ENCODE measurements around the gene CD82. TPM values are rescaled to one million over a fixed set of nuclear protein-coding genes. Genes with fewer than 3 reads are reported as not detected.

CD82 gene
- total RNA-seq, 1 donor from 2014 or later: 475 TPM

DNA sequence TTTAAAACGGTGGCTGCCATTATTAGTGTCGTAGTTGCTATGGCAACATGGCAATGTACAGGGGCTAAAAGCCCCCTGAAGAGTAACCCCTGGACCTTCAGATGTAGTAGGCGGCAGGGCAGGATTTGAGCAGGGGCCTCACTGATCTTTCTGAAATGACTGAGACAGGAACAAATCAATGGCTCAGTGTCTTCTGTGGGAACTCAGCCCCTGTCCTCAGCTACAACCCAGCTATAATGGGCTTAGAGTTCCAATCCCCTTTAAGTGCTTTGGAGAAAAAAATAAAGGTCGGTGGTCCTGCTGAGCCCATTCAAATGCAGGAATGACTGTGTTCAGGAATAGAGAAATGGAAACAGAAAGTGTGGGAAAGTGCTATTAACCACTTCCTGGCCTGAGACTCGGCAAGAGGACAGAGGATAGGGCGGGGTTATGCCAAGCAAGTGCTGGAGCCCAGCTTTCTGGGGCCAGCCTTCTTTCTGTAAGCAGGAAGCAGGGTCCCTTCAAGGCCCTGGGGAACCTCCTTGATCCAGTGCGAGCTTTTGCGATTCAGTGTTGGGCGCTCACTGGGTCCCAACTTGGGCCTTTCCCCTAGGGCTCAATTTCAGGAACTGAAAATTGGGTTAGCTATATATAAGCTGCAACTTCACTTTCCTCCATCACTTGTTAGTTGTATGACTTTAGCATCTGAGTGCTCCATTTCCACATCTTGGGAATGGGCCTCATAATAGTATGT is 6.1 kb upstream of the CD82 start:
- intact Hi-C loops (cut with micrococcal nuclease): no loop called here

DNA sequence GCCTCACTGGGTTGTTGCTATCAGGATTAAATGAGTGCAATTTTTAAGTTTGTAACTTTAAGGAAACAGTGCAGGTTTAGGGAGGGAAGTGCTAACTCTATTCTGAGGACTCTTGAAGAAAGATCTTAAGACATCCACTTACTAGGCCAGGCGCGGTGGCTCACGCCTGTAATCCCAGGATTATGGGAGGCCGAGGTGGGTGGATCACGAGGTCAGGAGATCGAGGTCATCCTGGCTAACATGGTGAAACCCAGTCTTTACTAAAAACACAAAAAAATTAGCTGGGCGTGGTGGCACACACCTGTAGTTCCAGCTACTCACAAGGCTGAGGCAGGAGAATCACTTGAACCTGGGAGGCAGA is 5.5 kb upstream of the CD82 start:
- intact Hi-C loops (cut with micrococcal nuclease): loop anchor here (10.0 kb wide), 1 partner anchor 1285 kb away; the partner anchor contains the start of gene CRY2

DNA sequence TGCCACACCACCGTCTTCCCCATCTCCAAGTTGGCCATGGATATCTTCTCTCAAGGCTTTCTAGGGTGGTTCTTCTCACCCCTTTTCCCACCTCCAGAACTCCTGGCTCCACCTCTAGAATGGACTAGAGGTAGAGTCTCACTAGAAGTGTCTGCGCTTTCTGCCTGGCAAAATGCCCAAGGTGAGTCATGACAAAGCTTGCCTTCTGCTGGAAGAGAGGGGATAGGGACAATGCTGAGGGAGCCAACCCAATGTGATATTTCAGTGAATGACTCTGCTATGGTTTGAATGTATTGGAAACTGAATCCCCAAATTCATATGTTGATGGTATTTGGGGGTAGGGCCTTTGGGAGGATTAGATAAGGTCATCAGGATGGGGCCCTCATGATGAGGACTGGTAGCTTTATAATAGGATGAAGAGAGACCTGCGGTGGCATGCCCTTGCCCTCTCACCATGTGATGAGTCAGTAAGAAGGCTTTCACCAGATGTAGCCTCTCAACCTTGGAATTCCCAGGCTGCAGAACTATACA is 4.1 kb upstream of the CD82 start:
- intact Hi-C loops (cut with micrococcal nuclease): loop anchor here (10.0 kb wide), 1 partner anchor 1283 kb away; the partner anchor contains the start of gene CRY2

DNA sequence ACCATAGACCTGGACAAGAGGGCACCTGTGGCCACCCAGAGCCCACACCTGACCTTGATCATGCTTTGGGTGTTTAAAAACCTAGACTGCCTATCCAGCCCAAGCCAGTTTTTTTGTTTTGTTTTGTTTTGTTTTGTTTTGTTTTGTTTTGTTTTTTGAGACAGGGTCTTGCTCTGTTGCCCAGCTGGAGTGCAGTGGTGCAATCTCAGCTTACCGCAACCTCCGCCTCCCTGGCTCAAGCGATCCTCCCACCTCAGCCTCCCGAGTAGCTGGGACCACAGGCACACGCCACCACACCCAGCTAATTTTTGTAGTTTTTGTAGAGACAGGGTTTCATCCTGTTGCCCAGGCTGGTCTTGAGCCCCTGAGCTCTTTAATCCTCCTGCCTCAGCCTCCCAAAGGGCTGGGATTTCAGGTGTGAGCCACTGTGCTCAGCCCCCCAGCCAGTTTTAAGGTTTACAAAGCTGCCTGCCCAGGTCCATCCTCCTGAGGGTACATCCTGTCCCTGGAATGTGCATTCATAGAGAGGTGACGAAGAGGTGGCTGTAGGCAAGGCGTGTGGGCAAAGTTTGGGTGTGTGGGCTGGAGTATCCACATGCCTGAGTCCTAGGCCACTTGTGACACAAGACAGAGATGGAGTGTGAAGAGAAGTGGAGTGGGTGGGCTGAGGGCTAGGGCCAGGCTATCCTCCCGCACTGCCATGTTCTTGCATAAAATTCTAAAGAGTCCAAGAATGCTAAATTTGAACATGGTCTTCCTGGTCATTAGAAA is 3.3 kb upstream of the CD82 start:
- intact Hi-C loops (cut with micrococcal nuclease): loop anchor here (10.0 kb wide), 1 partner anchor 1283 kb away; the partner anchor contains the start of gene CRY2

DNA sequence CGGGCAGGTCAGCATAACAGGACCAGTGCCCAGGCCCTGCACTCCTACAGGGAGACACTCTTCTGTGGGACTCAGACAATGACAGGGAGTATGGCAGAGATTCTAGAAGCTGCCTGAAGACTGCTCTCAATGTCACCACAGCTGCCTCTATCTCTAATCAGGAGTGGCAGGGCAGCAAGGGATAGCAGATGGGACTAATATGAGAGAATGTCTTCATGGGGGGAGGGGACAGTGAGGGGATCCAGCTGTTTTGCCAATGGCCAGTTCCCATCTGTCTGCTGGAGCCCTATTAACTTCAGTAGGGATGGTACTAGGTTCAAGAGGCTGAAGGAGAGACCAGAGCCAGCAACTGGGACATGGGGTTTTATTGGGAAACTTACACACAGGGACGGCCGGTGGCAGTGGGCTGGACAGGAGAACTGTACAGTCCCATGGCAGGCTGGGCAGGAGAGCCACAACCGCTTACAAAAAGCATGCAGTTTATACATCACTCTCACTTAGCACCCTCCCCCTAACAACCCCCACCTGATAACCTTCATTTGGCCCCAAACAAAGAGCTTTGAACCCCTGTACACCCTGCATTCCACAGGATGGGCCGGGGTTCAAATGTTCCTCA is 2.5 kb upstream of the CD82 start:
- intact Hi-C loops (cut with micrococcal nuclease): loop anchor here (10.0 kb wide), 1 partner anchor 1282 kb away; the partner anchor contains the start of gene CRY2

DNA sequence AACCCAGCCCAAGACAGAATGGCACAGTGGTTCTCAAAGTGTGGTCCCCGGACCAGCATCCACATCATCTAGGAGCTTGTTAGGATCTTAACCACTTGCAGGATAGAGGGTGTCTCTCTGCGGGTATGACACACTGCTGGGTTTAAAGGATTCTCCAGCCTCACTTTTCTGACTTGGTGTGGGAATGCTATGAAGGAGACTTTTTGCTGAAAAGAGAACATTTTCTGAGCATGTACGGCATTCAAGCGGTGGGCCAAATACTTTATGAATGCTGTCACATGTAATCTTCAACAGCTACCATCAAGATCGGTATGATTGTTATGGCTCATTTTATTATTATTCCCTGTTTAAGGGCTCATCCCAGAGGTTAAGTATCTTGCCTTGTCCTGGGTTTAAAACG is 1.8 kb upstream of the CD82 start:
- intact Hi-C loops (cut with micrococcal nuclease): loop anchor here (2.0 to 10.0 kb wide), 2 partner anchors 539 to 1281 kb away; partner anchors contain the start of gene CRY2

DNA sequence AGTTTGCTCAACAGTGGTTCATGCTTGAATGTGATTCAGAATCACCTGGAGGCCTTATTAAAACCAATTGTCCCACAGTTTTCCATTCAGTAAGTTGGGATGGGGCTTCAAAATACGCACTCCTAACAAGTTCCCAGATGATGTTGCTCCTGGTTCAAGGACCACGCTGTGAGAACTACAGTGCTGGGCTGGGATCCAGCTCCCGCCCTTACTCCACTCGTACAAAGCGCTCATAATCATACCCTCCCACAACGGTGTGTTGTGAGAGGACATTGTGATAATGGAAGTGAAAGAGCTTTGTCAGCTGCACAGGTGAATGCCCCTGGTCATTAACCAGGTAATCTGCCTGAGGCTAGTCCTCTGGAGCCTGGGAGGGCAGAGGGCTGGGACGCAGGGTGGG is 1.3 kb upstream of the CD82 start:
- intact Hi-C loops (cut with micrococcal nuclease): loop anchor here (2.0 to 10.0 kb wide), 2 partner anchors 539 to 1281 kb away; partner anchors contain the start of gene CRY2

DNA sequence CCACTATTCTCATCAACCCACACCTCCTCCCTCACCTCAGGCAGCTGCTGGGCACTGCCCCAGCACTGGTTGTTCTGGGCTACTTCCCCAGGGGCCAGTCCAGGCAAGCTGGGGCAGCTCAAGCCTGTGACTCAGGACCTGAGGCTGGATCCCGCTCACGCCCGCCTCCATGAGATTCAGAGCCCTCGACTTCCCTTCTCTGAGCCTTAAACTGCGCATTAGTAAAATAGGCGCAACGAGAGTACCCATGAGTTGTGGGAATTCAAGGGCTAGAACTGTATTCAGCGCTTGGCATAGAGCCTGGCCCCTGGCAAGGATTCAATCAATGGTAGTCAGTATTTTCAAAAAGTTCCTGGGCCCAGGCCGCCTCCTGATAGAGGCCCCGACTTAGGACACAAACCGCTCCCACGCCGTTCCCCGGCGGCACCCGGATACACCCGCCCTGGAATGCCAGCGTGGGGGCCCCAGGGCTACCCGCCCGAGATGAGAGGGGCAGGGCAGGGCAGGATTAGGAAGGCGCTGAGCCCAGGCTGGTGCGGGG is 723 bp upstream of the CD82 start:
- intact Hi-C loops (cut with micrococcal nuclease): loop anchor here (1.0 to 10.0 kb wide), 12 partner anchors 7 to 1280 kb away; partner anchors contain the start of genes ACCS, CRY2 and SLC35C1

DNA sequence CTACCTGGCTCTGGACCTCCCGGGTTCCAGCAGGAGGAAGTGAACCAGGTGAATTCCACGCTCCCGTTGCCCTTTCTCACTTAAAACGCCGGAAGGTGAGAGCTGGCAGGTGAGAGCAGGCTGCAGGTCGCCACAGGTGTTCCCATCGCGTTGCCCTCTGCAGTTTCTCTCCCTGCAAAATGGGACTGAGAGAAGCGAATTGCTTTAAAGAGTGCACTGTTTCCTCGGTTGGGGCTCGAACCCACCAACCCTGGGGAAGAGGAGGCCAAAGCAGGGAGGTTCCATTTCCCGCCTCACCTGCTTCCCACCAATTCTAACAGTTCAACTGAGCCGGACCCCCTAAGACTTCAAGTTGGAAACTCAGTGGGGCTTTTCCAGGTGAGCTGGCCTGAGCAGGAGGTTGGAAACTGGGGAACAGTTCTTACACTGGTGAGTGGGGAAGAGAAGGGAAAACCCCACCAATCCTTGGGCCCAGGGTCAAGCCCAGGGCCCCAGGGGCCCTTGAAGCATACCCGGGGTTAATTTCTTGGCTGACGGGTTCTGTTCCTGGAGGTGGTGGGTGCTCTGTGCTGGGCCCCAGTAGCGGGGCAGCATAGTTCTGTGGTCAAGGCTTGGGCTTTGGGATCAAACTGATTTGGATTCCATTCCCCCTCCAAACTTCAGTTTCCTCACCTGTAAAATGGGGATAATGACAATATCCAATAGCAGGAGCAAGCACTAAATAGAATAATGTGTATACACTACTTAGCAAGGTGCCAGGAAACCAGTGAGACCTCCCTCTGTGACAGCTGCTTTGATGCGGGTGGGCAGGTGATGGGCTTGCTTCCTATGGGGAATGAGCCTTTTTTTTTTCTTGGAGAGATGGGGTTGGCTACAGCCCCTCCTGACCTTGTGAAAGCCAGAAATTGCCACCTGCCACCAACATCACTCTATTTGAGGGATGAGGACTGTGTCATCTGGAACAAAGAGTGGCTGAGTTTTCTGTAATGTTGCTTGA is 788 bp downstream of the CD82 start:
- intact Hi-C loops (cut with micrococcal nuclease): loop anchor here (1.0 to 10.0 kb wide), 12 partner anchors 9 to 1279 kb away; partner anchors contain the start of genes ACCS, CRY2 and SLC35C1

DNA sequence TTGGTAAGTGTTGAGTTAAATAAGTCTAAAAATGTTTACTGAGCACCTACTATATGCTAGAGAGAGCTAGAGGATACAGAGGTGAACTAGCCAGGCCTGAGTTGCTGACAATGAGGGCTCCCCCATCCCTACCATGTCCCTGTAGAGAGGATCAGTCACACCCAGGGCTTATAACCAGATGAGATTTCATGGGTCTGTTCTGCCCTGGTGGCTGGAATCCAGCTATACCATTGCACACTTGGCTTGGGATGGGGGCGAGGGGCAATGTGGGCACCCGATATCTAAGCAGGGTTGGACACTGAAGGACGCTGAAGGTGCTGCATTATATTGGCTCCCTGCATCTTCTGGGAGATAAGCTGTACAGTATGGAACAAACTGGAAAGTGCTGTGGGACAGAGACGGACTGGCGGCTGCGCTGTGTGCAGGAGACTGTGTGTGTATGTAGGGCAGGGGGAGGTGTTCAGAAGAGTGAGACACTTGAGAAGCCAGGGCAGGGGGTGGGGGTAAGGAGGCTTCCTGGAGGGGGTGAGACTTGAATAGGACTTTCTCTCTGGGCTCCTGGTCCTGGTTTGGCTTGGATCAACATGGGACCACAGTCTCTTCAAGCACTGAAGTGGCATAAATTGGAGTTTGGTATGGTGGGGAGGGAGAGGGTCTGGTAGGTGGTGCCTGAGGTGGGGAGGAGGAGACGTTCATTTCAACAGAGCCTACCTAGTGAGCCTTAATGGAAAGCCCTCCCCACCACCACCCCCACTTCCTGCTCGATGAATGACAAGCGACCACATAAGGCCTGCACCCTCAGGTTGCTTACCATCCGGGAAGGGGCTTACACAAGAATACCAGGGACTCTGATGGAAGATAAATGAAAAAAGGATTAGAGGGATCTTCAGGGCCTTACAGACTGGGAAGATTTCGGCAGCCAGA is 1.8 kb downstream of the CD82 start:
- intact Hi-C loops (cut with micrococcal nuclease): loop anchor here (5.0 to 10.0 kb wide), 2 partner anchors 295 to 1278 kb away; partner anchors contain the start of gene CRY2

DNA sequence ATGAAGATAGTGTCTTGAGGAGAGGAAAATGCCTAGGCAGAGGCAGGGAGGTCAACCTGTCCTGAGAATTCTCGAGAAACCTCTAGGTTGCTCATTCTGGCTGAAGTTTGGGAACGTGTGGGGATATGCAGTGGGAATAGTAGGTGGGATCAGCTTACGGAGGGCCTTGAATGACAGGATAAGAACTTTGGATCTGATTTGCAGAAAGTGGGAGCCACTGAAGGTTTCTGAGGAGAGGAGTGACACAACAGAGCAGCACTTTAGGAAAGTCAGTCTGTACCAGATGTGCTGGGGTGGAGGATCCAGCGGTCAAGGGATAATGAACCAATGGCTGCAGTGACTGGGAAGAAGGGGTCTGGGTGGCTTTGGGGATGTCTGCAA is 2.4 kb downstream of the CD82 start:
- intact Hi-C loops (cut with micrococcal nuclease): loop anchor here (5.0 to 10.0 kb wide), 2 partner anchors 294 to 1277 kb away; partner anchors contain the start of gene CRY2

DNA sequence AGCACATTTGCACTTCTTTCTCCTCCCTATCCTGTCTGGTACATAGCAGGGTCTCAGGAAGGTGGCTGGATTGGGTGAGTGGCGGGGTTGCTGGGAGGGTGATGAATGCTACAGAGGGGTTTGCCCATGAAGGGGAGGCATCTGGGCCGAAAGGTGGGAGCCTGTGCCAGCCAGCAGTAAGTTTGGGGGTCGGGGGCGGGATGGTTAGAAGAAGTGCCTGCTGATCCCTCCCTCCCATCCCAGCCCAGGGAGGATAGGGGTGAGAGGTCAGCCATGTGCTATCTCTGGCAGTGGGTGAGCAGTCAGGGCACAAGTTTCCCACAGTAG is 2.8 kb downstream of the CD82 start:
- intact Hi-C loops (cut with micrococcal nuclease): loop anchor here (5.0 to 10.0 kb wide), 2 partner anchors 294 to 1277 kb away; partner anchors contain the start of gene CRY2

DNA sequence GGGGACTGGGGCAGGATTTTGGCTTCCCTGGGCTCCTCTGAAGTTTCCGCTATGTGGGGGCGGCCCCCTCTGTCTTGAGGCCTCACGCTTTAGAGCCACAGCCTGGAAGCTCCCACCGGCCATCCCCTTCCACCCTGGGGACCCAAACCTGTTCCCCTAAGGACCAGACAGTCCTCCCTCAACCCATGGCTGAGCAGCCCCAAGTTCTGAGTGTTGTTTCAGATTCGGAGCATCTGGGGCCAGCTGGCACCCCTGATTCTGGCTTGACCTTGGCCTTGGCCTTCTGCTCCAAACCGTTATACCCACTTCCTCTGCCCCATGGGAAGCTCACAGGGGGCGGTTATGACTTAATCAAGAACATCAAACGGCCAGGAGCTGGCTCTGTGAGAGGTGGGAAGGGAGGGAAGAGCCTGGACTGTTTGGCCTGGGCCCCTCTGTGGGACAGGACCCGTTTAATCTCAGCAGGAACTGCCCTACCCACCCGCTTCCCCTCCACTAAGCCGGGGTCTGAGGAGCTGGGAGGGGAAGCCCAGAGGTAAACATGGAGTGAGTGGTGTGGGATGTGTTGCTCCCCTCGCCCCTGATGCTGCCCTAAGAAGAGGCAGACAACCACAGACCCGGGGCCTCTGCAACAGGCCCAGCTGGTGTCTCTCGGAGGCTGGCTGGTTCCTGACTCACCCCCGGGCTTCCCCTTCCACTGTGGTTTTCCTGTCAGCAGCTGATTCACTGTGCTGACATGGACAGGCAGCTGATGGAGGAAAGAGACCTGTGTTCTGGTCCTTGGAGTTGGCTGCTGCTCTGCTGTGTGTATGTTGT is 3.4 kb downstream of the CD82 start:
- intact Hi-C loops (cut with micrococcal nuclease): loop anchor here (1.0 to 10.0 kb wide), 6 partner anchors 28 to 1276 kb away; partner anchors contain the start of genes CRY2 and SLC35C1

DNA sequence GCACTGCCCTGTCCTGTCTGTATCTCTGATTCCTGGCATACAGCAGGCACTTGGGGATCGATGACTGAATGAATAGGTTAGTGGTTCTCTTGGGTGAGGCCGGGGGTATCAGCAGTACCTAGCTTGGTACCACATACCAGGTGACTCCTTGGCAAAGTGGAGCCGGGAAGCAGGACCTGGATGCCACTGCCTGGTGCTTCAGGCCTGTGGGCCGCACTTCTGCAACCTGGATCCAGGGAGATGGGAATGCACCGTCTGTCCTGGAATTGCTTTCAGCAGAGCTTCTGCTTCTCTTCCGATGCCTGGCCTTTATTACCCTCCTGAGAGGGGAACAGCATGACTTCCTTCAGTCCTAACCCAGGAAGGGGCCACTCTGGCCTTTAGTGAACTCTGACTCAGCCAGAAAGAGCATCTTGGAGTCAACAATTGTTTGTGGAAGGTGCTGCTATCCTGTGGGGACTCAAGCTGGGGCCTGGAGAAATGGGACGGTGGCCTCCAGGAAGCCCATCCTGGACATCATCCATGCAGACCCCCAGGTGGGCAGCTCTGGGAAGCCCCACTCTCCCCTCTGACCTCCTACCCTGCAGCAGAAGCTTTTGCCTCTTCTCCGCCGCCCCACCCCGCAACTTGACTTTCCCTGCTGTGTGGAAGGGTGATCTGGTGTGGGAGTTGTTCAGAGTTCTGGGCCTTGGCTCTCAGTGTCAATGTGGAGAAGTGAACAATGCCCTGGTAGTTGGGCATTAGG is 5.1 kb downstream of the CD82 start:
- intact Hi-C loops (cut with micrococcal nuclease): no loop called here

DNA sequence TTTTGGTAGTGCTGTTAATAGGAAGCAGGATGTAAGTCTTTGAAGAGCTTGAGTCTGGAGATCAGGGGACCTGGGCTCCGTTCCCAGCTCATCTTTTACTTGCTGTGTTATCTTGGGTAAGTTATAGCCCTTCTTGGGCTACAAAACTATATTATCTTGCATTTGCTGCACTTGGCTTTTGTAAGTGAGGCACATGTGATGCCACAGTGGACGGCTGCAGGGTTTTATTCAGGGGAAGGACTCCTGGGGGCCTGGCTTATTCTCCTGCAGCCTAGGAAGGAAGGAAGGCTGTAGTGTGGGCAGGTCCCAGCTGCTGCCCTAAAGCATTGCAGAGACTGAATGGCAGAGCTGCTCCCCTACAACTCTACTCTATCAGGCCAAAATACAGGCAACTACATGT is 6.4 kb downstream of the CD82 start:
- intact Hi-C loops (cut with micrococcal nuclease): no loop called here

DNA sequence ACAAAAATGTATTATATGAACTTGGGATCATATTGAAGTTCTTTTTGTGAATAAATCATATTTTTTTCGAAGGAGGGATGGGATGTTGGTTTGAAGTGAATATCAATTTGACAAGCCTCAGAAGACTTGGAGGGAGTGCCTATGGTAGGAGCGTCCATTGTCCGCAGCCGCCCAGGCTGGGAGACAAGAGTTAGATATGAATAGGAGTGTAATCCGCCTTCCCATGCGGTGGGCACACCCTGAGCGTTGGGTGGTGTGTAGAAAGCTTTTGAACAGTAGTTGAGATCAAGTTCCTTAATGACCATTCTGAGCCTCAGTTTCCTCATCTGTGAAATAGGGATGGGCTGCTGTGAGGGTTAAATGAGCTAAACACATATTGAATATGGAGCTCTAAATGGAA is 7.0 kb downstream of the CD82 start:
- intact Hi-C loops (cut with micrococcal nuclease): no loop called here

DNA sequence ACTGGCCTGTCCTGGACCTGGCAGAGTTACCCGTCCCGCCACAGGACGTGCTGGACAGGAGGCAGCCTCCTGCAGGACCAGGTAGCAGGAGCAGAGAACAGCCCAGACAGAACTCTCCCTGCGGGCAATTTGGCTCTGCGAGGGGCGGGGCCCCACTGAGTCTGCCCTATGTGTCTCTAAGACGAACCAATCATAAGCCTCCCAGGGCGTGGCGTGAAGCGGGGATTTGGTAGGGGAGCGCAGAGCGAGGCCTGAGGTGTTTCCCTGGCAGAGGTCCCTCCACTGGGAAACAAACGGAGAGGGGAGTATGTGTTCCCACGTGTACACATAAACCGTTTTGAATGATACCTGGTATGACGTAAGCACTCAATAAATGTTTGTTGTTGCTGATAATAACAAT is 7.4 kb downstream of the CD82 start:
- intact Hi-C loops (cut with micrococcal nuclease): no loop called here
